ENCODE measurements around the gene DSG4.

DNA sequence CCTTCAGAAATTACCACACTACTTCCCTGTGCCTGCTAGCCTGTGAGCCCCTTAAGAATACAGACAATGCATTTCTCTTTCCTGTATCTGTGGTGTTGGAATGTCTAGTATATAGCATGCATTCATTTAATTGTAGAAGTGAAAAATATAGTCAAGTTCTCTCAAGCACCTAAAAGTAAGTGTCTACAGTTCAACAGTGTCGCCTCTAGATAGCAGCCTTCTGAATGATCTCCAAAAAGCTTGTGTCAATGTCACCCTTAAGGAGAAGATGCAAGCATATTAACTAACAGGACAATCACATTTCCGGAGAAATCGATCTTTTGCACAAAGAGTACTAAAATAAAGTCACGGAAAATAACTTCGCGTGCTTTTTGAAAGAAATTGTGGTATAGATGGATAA is 43.5 kb downstream of the DSG4 start:
- TF ChIP-seq, protein P1, sequence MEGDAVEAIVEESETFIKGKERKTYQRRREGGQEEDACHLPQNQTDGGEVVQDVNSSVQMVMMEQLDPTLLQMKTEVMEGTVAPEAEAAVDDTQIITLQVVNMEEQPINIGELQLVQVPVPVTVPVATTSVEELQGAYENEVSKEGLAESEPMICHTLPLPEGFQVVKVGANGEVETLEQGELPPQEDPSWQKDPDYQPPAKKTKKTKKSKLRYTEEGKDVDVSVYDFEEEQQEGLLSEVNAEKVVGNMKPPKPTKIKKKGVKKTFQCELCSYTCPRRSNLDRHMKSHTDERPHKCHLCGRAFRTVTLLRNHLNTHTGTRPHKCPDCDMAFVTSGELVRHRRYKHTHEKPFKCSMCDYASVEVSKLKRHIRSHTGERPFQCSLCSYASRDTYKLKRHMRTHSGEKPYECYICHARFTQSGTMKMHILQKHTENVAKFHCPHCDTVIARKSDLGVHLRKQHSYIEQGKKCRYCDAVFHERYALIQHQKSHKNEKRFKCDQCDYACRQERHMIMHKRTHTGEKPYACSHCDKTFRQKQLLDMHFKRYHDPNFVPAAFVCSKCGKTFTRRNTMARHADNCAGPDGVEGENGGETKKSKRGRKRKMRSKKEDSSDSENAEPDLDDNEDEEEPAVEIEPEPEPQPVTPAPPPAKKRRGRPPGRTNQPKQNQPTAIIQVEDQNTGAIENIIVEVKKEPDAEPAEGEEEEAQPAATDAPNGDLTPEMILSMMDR (IDR thresholded peaks at IDR 0.05): no peak
- no peak for TF ChIP-seq EZH2 (IDR thresholded peaks at IDR 0.05)
